NOMO-1 (cell line): ENCODE data around the gene DLGAP1.

ENCODE experiments used
- DNase-seq, 2 experiments: peaks; one replicate each; lab custom pipeline; 2025; ENCODE audit not compliant: unreplicated experiment in 2 of 2; lab: John Stamatoyannopoulos, UW

DLGAP1 gene

DNA sequence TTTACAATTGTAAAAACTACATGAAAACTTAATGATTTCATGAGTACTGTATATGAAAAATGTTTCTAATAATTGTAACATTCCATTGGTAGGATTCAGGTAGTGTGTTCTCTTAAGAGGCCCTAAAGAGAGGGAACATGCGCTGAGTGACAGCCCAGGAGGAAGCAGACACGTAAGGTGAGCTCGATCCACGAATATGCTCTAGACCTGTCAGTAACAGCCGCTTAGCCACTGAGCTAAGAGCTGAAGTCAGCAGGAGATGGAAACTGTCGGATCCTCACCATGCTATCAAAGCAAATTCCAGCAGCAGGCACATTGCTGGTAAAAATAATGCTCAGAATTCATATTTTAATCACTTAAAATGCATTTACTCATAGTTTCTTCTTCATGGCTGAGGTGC, 658.7 kb downstream of the DLGAP1 start:
- no peak for DNase-seq

DNA sequence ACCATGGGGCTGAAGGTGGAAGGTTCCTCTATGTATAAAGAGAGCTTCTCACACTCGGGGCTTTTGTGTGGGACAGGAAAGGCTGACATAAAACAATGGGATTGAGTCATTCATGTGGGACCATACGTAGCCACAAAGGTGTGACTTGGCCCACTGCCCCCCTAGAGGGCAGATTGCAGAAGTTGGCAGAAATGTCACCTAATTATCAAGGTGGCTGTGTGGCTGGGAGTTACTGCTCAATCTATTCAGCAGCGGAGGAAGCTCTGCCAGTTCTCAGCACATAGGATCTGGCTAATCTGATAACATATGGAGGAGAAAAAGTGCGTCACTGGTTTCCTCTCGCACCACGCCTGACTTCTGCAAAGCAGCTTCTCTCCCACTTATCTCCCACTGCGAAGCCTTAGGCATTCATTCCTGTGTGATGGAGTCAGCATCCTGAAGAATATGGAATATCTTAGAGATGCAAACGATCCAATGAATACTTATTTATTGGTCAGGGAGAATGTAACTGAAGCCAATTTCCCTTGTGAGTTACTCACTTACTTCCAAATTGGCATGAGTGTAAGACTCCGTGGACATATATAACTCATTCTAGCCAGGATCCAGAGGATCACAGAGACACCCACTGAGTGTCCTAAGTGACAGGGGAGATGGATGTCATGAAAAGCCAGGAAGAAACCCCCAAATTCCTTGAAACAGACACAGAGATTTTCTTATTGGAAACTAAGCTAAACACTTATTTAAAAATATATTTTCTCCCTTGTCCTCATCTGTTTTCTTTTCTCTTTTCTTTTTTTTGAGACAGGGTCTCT, 660.4 kb downstream of the DLGAP1 start:
- DNase-seq, result no peak

DNA sequence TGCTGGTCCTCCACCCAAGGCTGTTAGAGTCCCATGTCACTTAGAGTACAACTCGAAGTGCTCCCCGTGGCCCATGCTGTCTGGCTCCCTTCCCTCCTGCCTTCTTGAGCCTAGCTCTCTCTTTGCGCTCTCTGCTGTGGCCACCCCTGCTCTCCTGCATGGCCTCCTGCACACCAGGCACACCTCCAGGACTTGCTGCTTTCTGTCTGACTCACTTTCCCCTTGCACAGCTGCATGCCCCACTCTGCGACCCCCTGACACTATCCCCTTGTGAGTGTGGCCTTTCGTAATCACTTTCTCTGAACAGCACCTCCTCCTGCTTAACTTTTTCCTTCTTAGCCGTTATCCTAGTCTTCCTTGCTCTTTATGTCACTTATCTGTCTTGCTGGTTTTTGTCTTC, 661.6 kb downstream of the DLGAP1 start:
- no peak for DNase-seq

DNA sequence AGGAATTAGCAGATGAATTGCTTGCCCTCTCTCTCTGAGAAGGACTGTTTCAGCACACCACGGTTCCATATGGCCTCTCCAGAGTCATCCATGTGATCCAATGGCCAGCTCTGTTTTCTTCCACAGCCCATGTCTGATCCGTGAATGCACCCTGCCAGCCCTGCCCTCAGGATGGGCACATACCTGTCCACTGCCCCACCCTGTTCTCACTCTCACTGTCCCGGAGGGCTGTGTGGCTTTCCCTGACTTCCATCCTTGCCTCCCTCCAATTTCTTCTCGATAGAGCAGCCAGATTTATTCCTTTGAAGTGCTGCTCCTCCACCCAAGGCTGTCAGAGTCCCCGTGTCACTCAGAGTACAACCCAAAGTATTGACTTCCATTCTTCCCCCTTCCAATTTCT, 662.0 kb downstream of the DLGAP1 start:
- no peak for DNase-seq

DNA sequence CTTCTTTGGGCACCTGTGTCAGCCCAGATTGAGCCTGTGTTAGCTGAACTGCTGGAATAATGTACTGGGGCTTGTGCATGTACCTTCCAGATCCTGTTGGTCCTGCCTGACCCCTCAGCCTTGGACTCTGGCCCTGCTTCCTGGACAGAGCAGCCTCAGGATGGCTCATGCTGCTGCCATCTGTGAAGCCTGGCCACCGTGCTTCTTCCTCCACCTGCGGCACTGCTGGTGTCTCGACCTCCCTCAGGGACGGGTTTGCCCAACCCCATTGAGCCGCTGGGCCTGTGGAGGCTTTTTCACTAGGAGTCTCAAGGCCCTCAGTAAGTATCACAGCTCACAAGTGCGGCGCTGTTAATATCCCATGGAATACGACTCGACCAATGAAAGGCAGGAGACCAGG, 662.4 kb downstream of the DLGAP1 start:
- DNase-seq, result no peak

DNA sequence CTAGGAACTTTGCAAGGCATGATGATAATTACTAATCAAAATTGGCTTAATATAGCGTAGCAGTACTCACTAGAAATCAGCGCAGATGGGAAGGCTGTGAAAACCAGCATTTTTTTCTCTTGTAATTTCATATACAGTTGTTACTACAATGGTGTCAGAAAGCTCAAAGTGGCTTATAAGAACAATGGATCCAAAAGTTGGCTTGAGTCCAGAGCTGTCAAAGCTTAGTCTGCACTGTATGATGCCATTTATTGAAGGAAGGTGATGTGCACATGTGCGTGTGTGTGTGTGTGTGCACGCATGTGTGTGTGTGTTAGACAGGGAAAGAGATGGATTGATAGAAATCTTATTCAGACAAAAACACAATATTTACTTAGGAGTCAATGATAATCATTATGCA, 663.9 kb downstream of the DLGAP1 start:
- DNase-seq, result no peak

DNA sequence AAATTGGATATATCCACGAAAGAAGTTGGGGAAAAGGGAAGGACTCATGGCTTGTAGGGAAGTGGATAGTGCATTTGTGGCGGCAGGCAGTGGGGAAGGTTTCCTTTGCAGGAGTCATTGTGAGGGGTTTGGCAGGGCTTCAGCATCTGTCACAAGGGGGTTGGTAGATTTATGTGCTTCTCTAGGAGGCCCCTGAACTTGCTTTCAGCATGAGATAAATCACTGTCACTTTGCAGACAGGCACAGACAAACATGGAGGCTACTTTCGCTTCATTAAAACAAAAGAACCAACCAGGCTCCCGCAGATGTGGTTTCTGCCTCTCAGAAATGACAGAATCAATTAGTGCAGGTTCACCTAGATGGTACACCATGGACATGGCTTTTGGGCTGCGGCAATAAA, 664.4 kb downstream of the DLGAP1 start:
- peak; percentile 63 to 77 for DNase-seq

DNA sequence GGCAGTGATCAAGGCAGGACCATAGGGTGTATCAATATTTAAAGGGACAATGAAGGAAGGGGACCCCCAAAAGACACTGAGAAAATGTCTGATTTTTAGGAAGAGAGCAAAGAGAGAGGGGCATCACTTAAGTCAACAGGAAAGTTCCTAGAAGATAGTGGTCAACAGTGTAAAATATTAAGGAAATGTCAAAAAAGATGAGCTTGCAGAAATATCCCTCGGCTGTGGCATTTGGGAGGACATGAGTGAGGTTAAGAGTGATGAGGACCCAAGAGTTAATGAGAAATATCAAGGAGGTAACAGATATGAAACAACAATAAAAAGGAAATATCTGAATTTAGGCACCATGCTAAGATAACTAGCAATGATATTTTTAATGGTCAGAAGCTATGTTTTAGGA, 665.6 kb downstream of the DLGAP1 start:
- DNase-seq, result no peak

DNA sequence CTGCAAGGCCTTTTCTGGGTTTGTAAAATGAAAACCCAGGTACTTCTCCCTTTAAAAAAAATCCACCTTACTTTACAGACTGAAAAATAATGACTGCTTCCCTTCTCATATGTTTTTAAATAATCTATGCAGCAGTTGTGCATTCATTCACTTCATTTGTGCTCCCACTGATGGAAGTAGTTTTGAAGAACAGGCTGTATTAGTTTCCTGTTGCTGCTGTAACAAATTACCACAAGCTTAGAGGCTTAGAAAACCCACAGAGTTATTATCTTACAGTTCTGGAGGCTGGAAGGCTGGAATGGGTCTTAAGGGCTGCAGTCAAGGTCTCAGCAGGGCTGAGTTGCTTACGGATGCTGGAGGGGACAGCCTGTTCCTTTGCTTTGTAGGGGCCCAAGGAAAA, 670.2 kb downstream of the DLGAP1 start:
- no peak for DNase-seq

DNA sequence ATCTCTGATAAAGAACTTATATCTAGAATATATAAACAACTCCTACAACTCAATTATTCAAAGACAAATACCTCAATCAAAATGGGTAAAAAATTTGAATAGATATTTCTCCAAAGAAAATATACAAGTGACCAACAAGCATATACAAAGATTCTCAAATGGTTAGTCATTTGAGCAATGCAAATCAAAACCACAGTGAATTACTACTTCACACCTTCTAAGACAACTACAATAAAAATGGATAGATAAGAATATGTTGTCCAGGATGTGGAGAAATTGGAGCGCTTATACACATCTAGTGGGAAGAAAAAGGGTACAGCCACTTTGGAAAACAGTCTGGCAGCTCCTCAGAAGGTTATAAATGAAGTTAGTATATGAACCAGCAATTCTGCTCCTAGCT, 672.2 kb downstream of the DLGAP1 start:
- no peak for DNase-seq

DNA sequence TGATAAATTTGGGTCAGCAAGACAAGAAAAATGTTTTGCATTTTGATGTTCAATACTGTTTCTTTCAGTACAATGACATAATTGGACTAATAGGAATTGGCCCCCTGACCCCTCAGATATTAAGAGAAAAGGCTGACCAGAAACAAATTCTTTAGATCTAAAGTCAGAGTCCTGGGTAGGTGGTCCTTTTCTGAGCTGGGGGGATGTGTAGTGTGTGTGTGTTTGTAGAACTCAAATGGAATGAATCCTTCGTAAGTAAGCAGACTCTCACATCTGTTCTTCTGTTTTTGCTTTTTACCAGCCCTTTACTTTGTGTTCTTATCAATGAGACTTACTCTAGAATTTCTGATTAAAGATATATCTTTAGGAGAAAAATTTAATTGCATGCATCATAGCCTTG, 677.4 kb downstream of the DLGAP1 start:
- DNase-seq, result no peak

DNA sequence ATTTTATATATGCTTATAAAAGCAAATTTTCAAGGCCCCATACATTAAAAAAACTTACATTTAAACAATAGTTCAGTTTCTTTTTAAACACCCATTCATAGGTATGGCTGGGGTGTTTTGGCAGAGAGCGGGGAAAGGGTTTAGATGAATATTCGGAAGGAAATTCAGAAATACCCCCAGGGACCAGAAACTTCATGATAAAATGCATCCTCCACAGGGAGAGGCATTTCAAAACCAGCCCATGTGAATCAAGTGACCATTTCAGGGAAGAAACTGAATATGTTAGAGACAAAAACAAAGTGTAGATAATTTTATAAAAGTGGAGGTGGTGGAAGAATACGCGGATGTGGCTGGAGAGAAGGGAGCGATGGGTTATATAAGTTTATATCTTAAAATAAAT, 678.0 kb downstream of the DLGAP1 start:
- DNase-seq, result no peak

DNA sequence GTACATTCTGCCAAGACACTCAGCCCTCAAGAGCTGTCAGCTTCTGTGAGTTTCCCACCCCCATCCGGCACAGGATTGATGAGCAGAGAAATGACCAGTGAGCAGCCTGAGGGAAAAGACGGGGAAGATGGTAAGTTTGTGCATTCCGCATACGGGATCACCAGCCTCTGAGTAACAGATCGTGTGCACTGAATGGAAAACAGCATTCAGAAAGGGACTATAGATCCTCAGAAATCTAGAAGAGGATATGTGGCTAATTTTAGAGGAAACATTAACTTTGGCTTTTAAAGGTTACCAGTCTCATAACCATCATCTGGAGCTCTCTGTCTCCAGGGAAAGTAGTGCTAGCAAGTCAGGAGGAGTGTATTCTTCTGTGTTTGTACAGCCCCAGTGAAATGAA, 679.1 kb downstream of the DLGAP1 start:
- no peak for DNase-seq

DNA sequence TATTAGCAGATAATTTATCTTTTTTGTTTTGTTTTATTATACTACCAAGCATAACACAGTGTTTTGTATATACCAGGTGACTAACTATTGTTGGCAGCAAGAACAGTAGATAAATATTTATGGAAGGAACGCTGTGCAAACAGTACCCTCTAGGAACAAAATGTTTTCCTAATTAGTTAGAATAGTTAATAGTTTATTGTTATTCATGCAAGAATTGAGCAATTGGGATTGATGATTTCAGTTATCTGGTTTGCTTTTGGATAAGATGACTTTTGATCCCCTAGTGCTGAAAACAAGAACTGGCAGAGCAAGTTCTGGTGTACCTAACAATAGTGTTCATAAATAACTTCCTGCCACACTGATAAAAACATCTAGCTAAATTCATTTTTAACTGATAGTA, 681.8 kb downstream of the DLGAP1 start:
- no peak for DNase-seq

DNA sequence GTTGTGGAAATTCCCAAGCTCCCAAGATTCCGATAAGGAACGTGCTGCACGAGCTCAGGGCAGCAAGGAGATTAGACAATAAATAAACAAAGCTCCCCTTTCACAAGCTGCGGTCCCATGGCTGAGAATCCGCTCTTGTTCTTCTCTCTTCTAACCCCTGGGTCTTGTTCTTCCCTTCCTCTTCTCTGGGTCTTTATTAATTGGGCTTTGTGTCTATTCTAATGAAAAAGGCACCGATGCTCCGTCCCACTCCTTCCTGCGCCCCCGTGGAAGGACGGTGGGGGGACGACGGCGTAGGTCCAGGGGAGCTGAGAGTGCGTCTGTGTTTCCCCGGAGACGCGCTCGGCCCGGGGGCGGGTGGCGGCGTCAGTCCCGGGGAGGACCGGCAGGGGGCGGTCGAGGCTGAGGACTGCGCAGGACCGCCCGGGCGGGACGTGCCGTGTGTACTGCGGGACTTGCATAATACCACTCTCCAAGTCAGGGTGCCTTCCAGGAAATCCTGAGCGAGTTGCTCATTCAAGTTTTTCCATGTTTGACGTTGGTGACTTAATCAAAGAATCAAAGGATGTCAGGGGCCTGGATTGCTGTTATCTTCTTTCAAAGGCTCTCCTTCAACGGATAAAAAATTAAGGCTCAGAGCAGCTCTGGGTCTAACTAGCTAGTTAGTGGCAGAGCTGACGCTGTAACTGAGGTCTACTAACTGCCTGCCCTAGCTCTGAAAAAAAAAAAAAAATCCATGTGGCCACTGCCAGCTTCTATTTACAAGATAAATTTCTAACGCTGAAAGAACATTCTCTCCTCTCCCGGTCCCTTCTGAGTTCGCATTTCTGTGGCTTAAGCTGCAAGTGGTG, 683.8 kb downstream of the DLGAP1 start:
- DNase-seq, result peak; percentile 71 to 81

DNA sequence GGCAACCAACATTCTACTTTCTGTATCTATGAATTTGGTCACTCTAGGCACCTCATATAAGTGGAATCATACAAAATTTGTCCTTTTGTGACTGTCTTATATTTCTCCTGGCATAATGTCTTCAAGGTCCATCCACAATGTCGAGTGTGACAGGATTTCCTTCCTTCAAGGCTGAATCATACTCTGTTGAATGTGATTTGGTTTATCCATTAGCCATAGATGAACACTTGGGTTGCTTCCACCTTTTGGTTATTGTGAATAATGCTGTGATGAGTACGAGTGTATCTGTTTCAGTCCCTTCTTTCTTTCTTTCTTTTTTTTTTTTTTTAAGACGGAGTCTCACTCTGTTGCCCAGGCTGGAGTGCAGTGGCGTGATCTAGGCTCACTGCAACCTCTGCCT, 693.8 kb downstream of the DLGAP1 start:
- DNase-seq, result no peak

DNA sequence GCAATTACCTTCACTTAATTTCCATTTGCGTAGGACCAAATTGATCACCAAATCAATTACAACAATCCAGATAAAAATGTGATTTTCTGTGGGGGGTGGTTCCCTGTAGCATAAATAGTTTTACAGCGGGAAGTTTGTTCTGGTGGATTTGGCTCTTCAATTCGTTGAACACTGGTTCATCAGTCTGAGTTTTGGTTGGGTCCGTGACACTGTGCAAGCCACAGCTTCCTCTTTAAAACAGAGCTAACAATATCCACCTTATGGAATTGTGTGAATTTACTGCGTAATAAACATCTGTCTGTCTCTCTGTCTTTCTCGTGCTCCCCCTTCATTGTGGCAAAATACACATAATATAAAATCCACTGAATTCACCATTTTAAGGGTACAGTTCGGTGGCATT, 694.4 kb downstream of the DLGAP1 start:
- peak; percentile 5 to 35 for DNase-seq

DNA sequence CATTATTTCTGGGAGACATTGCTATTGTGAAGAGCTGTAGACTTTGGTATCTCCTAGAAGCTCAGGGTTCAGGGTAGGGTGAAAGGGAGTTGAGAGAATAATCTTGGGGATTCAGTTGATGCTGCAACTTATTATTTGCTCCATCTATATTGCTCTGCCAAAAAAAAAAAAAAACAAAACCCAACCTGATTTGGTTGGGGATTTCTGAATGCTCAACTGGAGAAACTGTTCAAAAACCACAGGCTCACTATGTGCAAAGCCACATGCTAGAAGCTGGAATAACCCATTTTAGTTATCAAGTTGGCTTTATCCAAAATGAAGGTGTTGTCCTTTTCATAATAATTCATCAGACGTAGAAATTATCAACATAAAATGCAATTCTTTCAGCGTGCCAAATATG, 696.0 kb downstream of the DLGAP1 start:
- DNase-seq, result no peak

DNA sequence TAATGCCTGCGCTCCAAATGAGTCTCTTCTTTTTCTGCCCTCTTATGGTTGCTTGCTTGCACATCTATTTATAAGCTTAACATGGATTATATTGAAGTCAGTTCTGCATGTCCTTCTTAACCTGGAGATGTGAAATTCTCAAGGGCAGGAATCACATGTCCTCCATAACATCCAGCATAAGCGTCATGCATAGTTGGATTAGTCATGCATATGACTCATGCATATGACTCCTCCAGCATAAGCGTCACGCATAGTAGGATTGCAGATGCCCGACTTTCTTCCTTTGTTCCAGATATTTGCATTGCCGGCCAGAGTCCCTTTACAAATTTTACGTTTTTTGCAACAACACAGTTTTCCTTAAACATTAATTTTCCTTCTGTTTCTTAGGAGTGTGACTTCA, 696.6 kb downstream of the DLGAP1 start:
- DNase-seq, result no peak

DNA sequence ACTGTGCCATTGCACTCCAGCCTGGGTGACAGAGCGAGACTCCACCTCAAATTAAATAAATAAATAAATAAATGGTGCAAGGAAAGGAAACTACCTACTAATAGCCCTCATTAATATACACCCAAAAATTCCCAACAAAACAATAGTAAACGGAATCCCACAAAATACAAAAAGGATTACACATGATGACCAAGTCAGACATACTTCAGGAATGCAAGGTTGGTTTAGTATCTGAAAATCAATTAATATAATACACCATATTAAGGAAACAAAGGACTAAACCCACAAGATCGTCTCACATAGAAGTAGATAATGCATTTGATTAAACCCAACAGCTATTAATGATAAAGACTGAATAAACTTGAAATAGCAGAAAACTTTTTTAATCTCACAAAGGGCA, 697.7 kb downstream of the DLGAP1 start:
- DNase-seq, result no peak

DNA sequence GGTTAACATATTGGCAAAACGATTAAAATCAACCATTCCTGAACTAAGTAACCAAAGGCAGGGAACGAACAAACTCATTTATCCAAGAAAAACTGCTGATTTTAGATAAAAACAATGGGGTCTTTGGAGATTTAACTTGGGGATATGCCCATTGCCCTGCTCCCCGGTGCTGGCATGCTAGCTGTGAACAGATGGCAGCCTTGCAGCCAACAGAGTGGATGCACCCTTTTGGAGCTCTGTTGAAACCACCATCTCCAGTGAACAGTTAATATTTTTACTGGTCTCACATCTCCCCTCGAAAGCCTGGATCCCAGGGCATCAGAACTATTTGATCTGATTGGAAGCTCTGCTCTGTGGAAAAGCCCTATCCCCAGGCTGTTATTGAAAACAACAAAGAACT, 702.0 kb downstream of the DLGAP1 start:
- DNase-seq, result no peak

DNA sequence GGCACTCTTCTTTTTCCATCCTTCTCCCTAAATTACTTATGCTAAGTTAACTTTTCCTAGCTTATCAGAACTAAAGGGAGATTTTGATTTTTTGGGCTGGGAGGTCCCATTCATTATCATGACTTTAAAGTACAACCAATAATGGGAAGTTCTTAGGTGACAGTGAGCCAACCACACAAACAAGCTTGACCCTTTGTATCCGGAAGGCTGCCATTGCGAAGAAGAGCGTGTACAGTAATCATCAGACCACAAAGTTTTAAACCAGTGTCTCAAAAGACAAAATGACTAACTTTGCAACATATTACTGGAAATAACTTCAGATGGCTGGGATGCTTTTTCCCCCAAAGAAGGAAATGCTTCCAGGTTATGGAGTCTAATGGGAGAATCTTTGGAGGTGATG, 707.0 kb downstream of the DLGAP1 start:
- peak; percentile 14 to 65 for DNase-seq
